GM15510 (cell line): ENCODE measurements around the gene CCDC142.

ENCODE experiments used
- POLR2A ChIP-seq: IDR thresholded peaks from 3 replicates; pipeline ENCODE4 v1.6.1; 2011; ENCODE audit warnings: borderline replicate concordance; ENCODE audit not compliant: insufficient read length; ENCODE audit errors: extremely low read depth

CCDC142 gene

GRCh38 chr2:74496997-74497776 lies 14.4 kb upstream of the CCDC142 start:
- no peak for TF ChIP-seq POLR2A

DNA sequence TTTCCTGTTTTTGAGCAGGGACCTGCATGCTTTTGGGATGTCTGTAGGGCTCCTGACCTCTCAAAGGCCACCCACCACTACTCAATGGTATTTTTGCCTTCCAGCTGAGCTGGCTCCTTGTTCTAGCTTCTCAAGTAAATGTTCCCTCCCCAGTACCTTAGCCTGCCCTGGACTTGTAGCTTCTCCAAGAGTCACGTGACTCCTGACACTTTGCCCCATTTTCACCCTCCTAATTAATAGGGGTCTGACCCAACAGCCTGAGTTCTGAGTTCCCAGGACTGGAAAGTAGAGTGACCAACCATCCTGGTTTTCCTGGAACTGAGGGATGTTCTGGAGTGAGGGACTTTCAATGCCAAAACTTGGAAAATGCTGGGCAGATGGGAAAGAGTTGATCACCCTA lies 12.6 kb upstream of the CCDC142 start:
- TF ChIP-seq POLR2A, result no peak

GRCh38 chr2:74493546-74493945 lies 10.7 kb upstream of the CCDC142 start:
- no peak for TF ChIP-seq POLR2A

GRCh38 chr2:74491648-74492544 lies 9.1 kb upstream of the CCDC142 start:
- no peak for TF ChIP-seq POLR2A

DNA sequence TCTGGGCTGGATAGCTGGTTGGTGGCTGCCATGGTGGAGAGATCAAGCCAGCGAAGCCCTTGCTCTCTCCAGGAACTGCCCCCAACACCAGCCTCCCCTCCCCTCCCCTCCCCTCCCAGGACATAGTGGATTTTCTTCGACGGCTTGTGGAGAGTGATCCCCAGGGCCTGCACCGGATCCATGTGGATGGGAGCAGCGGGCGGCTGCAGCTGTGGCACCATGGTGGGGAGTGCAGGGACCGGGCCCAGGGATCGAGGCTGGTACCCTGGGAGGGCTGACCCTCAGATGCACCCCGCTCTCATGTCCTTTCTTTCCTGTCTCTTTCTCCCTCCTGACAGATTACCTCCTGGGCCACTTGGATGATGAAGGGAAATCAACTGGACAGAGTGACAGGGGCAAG lies 7.1 kb upstream of the CCDC142 start:
- TF ChIP-seq POLR2A, result no peak

DNA sequence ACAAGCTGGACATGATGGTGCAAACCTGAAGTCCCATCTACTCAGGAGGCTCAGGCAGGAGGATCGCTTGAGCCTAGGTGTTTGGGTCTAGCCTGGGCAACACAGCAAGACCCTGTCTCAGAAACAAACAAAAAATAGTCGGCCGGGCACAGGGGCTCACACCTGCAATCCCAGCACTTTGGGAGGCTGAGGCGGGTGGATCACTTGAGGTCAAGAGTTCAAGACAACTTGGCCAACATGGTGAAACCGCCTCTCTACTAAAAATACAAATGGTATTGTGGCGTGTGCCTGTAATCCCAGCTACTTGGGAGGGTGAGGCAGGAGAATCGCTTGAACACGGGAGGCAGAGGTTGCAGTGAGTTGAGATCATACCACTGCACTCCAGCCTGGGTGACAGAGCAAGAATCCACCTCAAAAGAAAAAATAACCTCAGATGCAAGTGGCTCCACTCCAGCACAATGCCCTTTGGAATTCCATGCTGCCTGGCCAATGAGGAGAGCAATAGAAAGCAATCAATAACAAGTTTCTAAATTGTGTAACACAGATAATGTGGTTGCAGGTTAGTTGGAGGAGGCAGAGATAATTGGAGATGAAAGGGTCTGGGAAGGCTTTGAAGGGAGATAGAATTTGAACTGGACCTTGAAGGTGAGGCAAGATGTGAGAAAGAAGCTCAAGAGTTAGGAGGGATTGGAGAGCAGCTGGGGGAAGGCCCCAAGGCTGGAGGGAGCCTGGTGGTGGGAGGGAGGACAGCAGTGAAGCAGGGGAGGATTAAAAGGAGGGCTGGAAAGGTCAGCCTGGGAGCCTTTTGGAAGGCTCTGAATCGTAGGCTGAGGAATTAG lies 6.1 kb upstream of the CCDC142 start:
- no peak for TF ChIP-seq POLR2A

DNA sequence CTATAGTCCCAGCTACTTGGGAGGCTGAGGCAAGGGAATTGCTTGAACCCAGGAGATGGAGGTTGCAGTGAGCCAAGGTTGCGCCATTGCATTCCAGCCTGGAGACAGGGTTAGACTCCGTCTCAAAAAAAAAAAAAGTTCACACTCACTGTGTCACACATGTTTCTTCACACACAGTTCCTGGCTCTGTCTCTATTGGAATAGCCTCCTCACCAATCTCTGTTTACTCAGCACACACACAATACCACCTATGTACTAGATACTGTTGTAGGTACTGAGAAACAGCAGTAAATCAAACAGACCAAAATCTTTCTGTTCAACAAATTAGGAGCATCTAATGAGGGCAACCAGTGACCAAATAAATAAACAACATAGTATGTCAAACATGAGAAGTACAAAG lies 3.3 kb upstream of the CCDC142 start:
- no peak for TF ChIP-seq POLR2A

DNA sequence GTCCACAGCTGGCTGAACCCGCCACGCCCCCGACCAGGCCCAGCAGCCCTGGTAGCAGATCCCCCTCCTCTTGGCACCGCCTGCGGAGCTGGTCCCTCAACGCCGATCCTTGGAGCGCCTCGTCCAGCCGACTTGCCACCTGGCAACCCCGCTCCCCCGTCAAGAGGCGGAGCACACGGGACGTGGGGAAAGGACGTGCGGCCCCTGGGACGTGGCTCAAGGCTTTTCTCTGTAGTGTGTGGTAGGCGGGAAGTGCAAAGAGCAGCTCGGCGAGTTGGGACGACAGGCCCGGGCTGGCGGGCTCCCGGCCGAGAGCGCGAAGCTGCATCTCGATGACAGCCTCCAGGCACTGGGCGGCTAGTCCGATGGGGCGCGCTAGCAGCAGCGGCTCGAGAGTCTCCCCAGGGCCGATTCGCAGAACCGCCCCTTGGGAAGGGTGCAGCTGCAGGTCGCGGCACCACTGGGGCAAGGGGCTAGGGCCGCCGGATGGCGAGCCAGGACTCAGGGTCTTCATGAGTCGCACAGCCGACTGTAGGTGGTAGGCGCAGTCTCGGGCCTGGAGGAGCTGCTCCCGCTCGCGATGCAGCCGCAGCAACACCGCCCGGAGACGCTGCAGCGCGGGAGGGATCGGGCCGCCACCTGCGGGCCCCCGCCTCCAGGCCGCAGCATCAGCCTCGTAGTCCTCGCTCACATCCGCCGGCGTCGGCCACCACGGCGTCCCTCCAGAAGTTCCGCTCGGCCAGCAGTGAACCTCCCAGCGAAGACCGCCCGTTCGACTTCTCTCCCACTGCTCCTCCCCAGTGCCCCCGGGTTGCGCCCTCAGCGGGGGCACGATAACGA lies 617 bp downstream of the CCDC142 start:
- no peak for TF ChIP-seq POLR2A

- TF ChIP-seq POLR2A, result no peak
These were observed 1.4 kb downstream of the CCDC142 start for GRCh38 chr2:74481431-74481830.

- TF ChIP-seq POLR2A, result no peak
These were observed 7.9 kb downstream of the CCDC142 start for GRCh38 chr2:74474899-74475298.

- TF ChIP-seq POLR2A, result no peak
These were observed 8.3 kb downstream of the CCDC142 start for GRCh38 chr2:74474481-74474880.

DNA sequence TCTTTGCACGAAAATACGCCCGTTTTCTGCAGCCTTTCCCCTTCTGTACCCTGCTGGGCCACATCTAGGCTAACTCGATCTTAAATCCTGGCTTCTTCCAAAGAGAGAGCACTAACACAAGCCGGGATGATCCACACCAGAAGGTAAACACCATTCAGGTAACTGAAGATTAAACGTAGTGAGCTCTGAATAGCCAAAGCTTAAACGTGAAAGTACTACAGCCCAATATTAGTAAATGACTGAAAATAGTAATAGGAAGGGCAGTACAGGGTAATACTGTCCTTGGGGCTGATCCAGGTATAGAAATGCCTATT lies 9.9 kb downstream of the CCDC142 start:
- TF ChIP-seq POLR2A, result no peak

GRCh38 chr2:74472086-74472944 lies 10.5 kb downstream of the CCDC142 start, which contains the start of gene MRPL53:
TSS of gene MRPL53 (minus strand) at chr2:74472680. CDS start at chr2:74472660, 20 bp downstream.
- TF ChIP-seq POLR2A, result peak; percentile 93
